ENCODE measurements around the gene AHCYL2.

DNA sequence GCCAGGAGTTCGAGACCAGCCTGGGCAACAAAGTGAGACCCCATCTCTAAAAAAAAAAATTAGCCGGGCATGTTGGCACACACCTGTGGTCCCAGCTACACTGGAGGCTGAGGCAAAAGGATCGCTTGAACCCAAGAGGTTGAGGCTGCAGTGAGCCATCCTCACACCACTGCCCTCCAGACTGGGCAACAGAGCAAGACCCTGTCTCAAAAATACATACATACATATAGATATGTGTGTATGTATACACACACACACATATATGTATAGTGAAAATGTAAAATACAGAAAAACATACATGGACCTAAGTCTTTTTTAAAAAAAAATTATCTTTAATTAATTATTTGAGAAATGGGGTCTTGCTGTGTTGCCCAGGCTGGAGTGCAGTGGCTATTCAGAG, 30.9 kb upstream of the AHCYL2 start:
- TF ChIP-seq POLR2A (IDR thresholded peaks at IDR 0.05) (no peak), POLR2AphosphoS5 (IDR thresholded peaks at IDR 0.05) (no peak)
- TF ChIP-seq, protein P1, sequence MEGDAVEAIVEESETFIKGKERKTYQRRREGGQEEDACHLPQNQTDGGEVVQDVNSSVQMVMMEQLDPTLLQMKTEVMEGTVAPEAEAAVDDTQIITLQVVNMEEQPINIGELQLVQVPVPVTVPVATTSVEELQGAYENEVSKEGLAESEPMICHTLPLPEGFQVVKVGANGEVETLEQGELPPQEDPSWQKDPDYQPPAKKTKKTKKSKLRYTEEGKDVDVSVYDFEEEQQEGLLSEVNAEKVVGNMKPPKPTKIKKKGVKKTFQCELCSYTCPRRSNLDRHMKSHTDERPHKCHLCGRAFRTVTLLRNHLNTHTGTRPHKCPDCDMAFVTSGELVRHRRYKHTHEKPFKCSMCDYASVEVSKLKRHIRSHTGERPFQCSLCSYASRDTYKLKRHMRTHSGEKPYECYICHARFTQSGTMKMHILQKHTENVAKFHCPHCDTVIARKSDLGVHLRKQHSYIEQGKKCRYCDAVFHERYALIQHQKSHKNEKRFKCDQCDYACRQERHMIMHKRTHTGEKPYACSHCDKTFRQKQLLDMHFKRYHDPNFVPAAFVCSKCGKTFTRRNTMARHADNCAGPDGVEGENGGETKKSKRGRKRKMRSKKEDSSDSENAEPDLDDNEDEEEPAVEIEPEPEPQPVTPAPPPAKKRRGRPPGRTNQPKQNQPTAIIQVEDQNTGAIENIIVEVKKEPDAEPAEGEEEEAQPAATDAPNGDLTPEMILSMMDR (IDR thresholded peaks at IDR 0.05), result no peak

Measured in gastroesophageal sphincter (tissue), 3 donors.